Stimulated activated CD8-positive, alpha-beta memory T cell treated with anti-CD3 and anti-CD28 coated beads, Interleukin-4, amount 100 ng/mL, for 24 hours (primary cell): ENCODE data around the gene BCAS3.

Experiments
- DNase-seq: peaks from one replicate; pipeline ENCODE4 v3.0.0-alpha.2; 2020; ENCODE audit warnings: low read depth

BCAS3 gene

GRCh38 chr17:61294777-61295176 lies 617.1 kb downstream of the BCAS3 start:
- DNase-seq = no peak

GRCh38 chr17:61296058-61296457 lies 618.4 kb downstream of the BCAS3 start:
- no peak for DNase-seq

- no peak for DNase-seq
Observed at GRCh38 chr17:61299517-61300513, 622.2 kb downstream of the BCAS3 start.

DNA sequence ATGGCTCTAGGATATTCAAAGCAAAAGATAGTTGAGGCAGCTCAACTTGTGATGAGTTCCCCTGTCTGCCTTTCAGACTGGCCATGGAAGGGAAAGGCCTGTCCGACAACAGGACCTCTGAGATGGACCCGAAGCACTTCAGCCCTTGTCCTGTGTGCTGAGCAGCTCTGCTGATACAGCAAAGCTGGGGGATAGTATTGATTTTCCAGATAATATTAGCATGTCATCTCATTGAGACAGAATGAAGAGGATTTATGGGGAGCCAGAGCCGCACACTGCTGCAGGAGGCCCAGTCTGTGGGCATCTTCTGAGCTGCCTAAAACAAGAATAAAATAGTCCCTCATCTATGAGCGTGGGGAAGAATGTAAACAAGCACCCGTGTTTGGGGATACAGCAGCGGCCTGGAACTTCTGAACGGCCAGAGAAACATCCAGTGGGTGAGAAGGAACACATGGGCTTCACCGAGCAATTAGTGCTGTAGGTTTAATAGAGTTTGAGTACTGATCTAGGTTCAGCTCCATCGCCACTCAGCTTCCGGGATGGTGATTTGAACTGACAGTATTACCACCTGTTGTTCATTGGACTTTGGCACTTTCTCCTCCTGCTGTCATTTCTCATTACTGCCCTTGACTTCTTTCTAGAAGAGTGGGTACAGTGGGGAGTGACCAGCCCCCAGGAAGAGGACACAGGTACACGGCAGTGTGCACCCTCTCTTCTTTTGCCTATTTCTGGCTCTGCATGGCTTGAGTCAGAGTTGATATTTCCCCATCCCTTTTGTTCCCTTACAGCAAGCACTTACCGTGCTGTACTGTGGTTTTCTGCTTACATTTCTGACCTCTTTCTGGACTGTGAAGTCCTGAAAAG lies 625.5 kb downstream of the BCAS3 start:
- no peak for DNase-seq

GRCh38 chr17:61303817-61304096 lies 626.1 kb downstream of the BCAS3 start:
- no peak for DNase-seq

- DNase-seq = no peak
Observed at GRCh38 chr17:61305024-61305423, 627.4 kb downstream of the BCAS3 start.

- DNase-seq = no peak
Observed at GRCh38 chr17:61306003-61306402, 628.4 kb downstream of the BCAS3 start.

DNA sequence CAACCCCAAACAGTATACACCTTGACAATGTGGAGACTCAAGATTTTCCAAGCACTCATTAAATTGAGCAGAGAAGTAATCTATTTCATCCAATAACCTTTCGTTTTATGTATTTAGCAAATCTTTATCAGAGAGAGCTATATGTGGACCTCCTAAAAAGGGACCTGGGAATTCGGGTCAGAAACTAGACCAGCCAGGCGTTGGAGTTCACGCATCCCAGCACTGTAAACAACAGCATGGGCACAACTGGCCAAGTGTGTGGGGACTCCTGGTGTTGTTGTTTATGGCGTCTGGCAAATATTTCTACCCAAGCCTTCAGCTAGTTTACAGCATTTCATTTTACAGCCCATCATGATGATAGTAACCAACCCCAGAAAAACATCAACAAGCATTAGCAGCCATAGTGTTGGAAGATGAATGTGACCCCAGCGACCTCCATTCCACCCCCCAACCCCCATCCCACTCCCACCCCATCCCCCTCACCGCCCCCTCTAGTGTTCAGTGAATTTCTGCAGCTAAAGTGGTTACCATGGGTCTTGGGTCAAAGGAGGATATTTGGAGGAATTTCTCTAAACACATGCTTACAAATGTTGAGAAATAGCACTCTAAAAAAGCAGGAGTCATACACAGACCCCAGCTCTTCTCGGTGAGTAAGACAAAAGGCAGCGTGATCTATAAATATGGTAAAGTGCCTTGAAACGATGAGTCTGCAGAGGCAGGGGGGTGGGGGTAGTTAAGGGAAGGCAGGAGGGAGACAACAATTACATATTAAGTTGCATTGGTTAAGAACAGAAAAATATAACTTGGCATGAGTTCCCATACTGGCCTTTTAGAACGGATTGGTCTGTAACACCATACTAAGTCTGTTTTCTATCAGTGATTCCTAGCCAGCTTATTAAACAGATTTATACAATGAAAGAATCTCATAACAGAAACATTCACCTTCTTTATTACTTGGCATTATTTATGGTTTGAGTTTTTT lies 630.5 kb downstream of the BCAS3 start:
- DNase-seq = no peak

- DNase-seq = no peak
Observed at GRCh38 chr17:61309362-61310256, 632.0 kb downstream of the BCAS3 start.

DNA sequence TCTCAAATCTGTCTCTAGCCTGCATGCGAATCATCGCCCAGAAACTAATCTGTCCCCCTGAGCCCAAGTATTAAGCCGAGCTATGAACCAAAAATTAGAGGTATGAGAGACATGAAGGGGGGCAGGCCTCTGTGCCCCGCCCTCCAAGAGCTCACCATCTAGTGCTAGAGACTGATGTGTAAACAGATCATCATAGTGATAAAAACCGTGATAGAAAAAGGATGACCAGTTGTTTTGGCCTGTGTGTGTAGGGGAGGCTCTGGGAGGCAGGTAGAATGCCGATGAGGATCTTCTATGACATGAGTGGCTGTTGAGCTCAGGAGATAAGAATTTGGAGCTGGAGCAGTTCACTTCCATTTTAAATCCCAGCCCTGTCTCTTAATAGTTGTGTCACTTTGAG lies 632.9 kb downstream of the BCAS3 start:
- DNase-seq = no peak

DNA sequence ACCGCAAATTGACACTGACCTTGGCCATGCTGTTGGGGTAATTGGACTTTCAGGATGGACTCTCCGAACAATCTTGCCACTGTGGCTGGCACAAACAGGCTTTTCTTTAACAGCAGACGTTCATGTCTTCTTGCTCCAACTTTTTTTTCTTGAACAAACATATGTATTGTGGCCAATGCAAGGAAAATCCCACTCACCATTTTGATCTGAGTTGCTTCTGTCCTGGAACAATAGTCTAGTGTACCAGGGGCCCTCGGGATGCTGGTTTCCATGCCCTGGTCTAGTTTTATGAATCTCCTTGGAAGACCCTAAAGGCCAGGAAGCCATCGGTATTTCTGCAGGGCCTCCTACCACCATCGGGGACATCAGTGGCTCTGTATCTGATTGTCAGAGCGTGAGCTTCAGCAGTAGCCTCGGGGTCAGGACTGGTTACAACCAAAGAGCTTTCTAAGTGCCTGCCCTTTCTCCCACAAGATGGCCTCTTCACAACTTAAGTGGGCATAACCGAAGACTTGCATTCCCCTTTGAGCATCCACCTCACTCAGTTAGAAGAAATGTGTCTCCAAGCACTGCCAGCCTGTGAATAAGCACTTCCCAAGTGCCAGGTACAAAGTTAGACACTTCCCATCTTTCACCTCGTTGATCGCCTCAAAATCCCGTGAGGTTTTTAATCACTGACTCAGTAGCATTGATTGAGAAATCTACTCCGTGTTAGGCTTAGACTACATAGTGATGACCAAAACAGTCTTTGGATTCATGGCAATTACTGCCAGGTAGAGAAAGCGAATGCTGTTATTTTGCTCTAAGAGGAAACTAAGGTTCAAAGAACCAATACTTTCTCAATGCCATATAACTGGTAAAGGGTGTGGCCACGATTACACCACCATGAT lies 635.0 kb downstream of the BCAS3 start:
- no peak for DNase-seq

DNA sequence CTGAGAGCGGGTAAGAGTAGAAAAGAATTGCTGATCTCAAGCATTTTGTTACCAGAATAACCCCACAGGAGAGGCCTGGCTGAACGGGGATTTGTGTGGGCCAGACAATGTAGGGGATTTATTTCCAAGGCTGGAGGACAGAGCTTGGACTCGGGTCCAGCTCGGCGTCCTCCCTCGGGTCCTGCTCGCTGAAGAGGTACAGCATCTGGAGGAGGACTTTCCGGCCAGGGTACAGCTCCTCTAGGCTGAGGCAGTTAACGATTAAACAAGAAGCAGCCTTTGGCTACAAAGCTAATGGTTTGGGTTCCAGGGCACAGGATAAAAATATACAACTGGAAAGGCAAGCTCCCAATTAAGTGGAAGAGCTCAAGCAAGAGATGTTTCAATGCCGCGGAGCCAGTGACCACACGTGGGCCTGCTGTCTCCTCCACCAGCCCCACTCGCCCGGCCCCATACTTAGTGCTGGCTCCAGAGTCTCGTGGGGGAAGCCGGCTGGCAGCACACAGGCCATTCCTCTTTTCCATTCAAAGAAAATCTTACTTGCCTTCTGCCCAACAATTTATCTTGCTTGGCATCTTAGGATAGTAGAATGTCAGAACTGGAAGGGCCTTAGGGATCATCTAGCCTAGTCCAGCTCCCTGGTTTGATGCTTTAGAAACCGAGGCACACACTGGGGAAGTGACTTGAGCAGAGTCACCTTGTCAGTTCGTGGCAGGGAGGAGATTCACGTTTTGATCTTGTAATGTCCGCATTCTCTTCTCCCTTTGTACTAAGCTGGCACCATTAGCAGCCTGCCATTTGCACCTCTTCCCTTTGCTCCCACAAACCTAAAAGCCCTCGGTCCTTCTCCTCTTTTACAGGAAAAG lies 636.0 kb downstream of the BCAS3 start:
- DNase-seq = no peak

GRCh38 chr17:61314368-61315078 lies 636.9 kb downstream of the BCAS3 start:
- DNase-seq = no peak

- no peak for DNase-seq
Observed at GRCh38 chr17:61316633-61317032, 639.0 kb downstream of the BCAS3 start.

- no peak for DNase-seq
Observed at GRCh38 chr17:61317779-61318178, 640.1 kb downstream of the BCAS3 start.

- no peak for DNase-seq
Observed at GRCh38 chr17:61318684-61319098, 641.0 kb downstream of the BCAS3 start.

GRCh38 chr17:61321344-61321743 lies 643.7 kb downstream of the BCAS3 start:
- DNase-seq = no peak
